CD4-positive, alpha-beta T cell treated with Interleukin-12 subunit alpha and Interleukin-12 subunit beta, for 1 hour (primary cell): Measurements from ENCODE around the gene GAS5.
"Not testable (repeated sequence)": the region's sequence is repeated elsewhere in the genome, so short reads cannot be mapped to it uniquely, and the experiment has no call there.

Source experiments
- DNase-seq: peaks from one replicate; pipeline ENCODE4 v3.0.0-alpha.2; 2020

The GAS5 gene

DNA sequence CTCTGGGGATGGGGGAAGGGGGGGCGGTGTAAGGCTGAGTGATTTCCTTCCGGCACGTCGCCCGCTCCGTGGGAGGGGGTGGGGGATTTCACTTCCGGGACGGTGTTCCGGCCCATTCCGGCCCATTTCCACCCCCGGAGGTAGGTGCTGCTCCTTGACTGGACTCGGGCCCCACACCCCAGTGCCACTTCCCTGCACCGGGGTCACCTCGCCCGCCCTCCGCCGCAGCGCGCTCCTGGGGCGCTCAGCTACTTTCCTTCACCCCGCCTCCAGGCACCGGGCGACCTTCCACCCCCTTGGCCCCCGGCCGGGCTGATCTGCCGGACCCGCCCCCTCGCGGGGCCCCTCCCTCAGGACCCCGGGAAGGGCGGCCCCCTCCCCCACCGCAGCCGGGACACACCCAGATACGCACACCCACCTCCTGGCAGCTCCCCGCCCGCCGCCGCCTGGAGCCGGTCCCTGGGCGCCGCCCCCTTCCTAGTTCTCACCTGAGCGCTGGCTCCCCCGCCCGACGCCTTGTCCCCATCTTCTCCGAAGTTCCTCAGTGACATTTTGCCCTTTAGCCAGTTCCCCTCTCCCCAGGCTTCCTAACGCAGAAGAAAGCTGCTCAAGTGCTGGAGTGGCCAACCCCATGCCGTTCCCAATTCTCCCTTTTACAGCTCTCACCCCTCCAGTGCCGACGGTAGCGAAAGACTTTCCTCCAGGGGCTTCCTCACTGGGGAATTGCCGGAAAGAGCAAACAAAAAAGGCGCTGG lies 654 bp upstream of the GAS5 start, which contains the start of gene ZBTB37:
ZBTB37 (plus strand) TSS at position 115 of the 755 bp plus-strand sequence. CDS start 1,846 bp downstream, outside the sequence.
- peak; percentile 94 for DNase-seq

DNA sequence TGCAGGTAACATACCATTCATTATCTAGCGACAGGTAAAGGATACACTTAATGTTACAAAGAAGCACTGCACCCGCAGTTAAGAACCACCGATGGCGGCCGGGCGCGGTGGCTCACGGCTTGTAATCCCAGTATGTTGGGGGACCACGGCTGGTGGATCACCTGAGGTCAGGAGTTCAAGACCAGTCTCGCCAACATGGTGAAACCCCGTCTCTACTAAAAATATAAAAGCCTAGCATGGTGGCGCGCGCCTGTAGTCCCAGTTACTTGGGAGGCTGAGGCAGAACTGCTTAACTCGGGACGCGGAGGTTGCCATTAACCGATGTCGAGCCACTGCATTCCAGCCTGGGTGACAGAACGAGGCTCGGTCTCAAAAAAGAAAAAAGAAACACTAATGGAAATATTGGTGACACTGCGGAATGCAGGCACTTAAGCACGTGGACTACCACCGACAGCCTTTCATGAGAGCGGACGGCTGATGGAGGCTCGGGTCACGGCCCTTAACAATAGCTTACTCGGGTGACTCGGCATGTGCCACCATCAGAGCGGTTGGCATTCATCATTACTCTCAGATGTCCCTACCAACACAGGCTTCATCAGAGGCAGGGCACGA lies 542 bp downstream of the GAS5 start:
- DNase-seq = no peak

DNA sequence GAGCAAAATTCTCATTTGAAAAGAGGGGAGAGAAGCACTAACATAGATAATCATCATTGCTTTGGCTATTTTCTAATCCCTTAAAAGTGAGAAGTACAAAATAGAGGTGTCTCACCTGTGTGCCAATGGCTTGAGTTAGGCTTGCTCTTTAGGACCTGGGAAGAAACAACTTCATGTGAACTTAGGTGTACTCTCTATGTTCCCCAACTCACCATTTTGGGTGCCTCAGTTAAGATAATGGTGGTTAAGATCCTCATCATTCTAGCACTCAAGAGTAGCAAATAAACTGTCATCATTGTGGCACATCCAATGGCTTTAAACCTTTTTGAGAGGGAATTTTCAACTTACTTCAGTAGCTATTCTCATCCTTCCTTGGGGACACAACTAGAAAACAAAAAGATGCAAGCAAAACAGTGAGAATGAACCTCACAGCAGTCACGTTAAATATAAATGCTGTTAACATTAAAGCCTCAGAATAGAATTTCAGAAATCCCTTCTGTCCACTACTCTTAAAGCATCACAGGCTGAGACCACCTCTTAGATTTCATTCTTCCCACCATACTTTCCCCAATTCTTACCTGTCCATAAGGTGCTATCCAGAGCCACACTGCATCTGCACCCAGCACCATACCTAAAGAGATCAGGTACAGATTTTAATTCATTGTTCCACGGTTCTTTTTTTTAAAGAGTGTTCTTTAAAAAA lies 1.2 kb downstream of the GAS5 start:
- no peak for DNase-seq

DNA sequence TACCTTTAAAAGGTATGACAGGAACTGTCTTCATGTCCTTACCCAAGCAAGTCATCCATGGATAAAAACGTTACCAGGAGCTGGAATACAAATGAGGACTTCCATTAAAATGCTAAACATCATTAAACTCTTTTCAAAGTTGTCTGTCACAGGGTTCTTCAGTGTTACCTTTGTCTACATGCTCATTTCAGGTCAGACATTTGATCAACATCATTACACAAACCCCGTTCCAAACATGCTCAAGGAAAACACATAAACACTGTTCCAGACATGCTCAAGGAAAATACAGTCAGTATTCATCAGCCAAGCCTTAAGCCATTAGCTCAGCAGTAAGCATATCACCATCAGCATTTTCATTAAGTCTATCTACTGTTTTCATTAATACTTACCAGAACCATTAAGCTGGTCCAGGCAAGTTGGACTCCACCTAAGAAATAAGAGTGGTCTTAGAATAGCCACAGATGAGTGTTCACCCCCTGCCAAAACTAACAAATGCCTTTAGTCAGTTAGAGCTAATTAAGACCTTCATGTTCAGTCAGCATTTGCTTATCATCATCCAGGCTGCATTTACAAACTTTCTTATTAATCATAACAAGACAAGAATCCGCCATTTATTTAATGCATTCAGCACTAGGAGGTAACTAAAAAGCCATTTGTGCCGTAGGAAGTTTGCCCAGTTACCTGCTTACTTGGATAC lies 2.2 kb downstream of the GAS5 start:
- DNase-seq = no peak

DNA sequence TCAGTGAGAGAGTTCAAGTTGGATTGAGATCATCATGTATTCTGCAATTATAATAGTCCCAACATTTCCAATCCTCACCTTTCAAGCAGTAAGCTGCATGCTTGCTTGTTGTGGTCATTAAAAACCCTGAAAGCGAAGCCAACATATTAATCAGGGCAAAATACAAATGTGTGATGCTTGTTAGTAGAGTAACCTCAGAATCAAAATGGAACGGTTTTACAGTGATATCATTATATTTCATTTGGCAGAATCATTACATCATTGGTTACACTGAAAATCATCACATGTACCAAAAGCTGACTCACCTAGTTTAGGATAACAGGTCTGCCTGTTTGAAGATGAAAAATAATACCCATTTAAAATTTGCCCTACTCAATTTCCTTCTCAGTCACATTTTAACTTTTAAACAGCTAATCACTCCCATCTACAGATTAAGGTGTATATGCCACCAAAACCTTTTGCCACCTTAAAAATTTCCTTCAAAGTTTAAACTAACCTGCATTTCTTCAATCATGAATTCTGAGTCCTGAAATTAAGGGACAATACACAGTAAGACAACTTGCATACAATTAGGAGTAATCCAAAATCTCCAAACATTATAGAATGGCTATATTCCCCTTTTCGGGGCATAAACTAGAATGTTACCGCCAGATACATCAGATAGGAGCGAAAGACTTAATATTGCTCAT lies 3.5 kb downstream of the GAS5 start:
- no peak for DNase-seq

DNA sequence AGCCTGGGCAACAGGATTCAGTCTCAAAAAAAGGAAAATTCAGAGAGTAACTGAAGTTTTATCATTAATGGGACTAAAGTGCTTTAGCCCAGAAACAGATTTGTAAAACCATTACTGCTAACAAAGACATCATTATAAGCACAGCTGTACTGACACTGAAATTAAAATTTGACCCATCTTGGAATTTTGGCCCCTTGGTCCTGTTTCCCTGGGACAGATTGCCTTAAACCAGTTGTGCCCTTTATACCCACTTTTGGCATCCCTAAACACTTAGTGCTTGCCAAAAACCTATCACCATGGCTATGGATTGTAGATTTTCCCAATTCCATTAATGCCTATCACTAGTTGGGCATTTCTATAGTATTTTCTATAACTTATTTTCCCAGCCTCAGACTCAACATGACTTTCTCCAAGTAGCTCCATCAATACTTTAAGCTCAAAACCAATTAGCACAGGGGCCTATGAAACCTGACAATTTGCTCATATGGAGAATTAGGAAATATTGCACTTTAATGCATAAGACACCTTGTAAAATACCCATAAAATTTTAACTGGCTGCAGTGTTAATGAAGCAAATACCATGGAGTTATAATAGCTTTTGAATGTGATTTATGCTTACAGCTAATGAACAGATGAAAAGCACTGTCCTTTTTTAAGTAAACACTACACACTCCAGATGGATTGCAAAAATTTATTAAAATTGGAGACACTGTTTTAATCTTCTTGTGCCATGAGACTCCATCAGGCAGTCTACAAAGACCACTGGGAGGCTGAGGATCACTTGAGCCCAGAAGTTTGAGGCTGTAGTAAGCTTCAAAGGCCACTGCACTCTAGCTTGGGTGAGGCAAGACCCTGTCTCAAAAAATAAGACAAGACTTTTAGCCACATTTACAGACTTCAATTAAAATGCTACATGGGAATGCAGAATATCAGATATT lies 4.3 kb downstream of the GAS5 start:
- no peak for DNase-seq

DNA sequence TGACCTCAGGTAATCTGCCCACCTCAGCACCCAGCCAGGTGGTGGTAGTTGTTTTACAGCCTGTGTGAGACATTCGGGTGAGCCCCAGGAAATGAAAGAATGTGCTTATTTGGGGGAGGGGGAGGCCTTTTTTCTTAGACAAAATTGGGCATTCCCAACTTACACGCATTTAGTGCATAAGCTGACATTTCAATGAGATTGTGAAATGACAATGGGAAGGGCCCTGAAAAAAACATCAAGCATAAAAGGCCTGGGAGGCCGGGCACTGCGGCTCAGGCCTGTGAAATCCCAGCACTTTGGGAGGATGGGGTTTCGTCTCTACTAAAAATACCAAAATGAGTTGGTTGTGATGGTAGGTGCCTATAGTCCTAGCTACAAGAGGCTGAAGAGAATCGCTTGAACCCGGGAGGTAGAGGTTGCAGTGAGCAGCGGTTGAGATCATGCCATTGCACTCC lies 5.0 kb downstream of the GAS5 start:
- DNase-seq = no peak

DNA sequence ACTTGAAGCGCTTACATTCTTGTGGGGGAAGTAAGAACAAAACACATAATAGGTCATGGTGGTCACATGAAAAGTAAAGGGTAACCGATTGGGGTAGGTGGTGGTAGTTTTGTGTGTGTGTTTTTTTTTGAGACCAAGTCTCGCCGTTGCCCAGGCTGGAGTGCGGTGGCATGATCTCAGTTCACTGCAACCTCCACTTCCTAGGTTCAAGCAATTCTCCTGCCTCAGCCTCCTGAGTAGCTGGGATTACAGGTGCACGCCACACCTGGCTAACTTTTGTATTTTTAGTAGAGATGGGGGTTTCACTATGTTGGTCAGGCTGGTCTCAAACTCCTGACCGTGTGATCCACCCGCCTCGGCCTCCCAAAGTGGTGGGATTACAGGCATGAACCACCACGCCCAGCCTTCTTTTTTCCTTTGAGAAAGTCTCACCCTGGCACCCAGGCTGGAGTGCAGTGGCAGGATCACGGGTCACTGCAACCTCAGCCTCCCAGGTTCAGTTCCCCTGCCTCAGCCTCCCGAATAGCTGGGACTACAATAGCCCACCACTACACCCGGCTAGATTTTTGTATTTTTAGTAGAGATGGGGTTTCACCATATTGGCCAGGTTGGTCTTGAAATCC lies 5.5 kb downstream of the GAS5 start:
- DNase-seq = not testable (repeated sequence)

DNA sequence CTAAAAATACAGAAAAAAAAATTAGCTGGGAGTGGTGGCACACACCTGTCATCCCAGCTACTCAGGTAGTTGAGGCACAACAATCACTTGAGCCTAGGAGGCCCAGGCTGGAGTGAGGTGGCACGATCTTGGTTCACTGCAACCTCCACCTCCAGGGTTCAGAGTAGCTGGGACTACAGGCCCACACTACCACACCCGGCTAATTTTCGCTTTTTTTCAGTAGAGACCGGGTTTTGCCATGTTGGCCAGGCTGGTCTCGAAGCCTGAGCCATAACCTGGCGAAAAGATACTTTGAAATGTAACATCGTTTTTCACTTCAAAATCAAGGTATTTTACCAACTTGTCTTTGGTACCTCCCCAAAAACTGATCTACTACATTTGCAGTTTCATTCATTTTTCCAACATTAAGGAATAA lies 6.1 kb downstream of the GAS5 start:
- no peak for DNase-seq

DNA sequence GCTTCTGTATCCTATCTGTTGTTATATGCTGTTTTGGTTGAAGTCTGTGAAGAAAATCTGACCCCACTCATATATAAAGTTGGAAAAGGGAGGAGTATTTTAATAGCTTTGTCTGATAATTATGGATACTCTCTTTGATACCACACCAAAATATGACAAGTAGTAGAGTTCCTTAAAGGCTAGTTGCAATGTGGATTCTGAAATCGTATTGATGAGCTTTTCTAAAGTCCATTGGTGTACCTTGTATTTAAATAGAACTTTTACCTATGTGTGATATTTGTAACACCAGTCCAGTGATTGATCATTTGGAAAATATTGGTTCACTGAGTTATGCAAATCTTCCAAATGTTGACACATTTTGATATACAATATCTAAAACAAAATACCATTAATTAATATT lies 7.7 kb downstream of the GAS5 start:
- no peak for DNase-seq

DNA sequence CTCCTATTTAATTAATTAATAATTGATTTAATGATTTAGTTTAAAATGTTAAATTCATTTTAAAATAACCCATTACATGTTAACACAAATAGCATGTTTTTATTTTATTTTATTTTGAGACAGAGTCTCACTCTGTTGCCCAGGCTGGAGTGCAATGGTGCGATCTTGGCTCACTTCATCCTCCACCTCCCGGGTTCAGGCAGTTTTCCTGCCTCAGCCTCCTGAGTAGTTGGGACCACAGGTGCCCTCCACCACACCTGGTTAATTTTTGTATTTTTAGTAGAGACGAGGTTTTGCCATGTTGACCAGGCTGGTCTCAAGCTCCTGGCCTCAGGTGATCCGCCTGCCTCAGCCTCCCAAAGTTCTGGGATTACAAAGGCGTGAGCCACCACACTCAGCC lies 8.2 kb downstream of the GAS5 start:
- not testable (repeated sequence) for DNase-seq

DNA sequence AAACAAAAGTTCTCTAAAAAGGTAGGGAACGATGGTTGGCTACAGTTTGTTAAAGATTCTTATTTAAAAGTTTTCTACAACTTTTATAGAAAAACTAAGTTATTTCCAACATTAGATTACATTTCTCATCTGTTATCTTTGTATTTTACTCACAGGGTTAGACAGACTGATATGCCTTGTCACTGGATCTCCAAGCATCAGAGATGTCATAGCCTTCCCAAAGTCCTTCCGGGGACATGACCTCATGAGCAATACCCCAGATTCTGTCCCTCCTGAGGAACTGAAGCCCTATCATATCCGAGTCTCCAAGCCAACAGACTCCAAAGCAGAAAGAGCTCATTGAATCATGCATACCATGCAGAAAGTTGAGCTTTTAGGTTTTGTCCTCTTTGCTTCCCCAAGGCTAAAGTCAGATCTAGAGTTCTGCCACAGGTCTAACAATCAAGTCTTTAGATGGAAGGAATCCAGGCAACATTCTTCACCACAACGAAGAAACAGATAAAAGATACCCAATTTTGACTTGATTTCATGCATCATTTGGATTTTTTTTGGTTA lies 10.3 kb downstream of the GAS5 start:
- no peak for DNase-seq

DNA sequence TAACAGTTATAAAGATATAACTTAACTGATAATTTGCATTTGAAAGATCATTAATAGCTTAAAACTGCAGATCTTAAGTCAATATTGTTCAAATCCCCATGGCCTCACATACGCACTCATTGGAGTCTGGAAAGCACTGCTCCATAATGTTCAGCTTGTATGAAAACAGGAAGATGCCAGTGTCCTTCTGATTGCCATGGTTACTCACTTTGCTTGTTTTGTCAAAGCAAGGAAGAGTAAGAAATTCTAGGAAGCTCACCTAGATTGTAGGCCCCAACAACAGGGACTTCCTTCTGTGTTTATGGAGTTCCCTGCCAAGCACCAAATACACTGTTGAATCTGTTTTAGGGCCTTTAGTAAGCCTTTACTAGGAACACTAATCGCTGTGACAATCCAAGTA lies 10.9 kb downstream of the GAS5 start:
- DNase-seq = no peak

DNA sequence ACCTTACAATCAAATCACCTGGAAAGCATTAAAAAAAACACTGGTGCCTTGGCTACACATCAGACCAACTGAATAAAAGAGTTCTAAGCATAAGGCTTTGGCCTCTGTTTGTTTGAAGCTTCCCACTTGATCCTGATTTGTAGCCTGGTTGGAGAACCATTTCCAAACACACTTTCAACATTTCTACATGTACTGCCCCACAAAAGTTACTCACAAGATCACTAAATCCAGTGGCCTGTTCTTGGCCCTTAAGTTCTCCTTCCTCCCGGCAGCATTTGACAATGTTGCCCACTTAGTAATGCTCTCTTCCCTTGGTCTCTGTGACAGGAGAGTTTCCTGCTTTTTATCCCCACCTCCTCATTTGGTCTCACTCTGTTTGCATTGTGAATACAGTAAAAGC lies 11.8 kb downstream of the GAS5 start:
- DNase-seq = no peak

DNA sequence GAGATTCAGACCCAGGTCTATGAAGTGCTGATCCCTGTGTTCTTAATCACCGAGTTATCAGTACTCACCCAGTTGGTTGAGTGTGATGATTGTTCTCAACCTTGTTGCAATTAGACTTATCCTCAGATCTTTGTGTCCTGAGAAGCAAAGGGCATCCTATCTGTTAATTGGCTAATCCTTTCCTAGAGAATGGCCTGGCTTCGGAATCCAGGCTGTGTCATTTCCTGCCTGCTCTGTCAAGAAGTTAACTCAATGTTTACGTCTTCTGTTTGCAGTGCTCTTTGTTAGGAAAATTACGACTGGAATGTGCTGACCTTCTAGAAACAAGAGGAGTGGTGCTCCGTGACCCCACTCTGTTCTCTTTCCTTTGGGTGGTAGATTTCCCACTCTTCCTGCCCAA lies 14.7 kb downstream of the GAS5 start:
- DNase-seq = no peak

DNA sequence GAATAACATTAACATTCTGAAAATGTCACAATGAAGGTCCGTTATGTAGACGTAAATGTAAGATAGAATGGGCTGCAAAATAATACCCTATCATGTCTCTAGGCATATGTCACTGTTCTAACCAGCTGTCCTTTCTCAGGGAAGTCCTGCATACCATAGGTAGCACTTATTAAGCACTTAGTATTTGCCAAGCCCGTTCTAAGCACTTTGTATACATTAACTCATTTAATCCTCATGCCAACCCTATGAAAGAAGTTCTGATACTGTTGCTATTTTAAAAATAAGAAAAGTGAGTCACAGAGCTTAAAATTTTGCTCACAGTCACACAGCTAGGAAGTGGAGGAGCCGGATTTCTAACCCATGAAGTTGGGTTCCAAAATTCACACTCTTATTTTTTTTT lies 15.7 kb downstream of the GAS5 start:
- DNase-seq = no peak

DNA sequence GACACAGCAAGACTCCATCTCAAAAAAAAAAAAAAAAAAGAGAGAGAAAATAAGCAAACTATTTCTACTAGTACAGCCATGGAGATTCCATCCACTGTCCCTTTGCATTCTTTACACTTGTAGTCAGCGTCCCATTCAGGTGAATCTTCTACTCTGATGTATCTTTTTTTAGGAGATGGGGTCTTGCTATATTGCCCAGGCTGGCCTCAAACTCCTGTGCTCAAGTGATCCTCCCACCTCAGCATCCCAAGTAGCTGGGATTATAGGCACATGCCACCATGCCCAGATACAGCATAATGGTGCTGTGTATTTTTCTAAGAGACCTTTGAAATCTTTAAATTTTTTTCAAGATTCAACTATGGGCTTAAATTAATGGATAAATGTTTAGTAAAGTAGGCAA lies 35.0 kb downstream of the GAS5 start:
- no peak for DNase-seq

DNA sequence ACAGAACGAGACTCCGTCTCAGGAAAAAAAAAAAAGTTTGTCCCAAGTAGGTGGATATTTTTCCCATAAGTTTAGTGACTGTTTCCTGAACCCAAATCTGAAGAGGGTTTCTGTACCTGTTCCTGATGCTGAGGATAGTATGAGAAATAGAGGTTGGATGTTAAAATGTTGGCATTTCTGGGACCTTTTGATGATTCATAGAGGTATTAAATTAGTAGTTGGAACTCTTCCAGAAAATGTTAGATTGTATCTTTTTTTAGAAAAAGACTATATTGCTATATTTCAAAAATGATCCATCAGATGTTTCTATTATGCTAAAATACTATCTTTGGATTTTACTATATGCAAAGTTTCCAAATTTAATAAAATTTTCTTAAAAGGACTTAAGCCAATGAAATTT lies 40.2 kb downstream of the GAS5 start:
- no peak for DNase-seq

DNA sequence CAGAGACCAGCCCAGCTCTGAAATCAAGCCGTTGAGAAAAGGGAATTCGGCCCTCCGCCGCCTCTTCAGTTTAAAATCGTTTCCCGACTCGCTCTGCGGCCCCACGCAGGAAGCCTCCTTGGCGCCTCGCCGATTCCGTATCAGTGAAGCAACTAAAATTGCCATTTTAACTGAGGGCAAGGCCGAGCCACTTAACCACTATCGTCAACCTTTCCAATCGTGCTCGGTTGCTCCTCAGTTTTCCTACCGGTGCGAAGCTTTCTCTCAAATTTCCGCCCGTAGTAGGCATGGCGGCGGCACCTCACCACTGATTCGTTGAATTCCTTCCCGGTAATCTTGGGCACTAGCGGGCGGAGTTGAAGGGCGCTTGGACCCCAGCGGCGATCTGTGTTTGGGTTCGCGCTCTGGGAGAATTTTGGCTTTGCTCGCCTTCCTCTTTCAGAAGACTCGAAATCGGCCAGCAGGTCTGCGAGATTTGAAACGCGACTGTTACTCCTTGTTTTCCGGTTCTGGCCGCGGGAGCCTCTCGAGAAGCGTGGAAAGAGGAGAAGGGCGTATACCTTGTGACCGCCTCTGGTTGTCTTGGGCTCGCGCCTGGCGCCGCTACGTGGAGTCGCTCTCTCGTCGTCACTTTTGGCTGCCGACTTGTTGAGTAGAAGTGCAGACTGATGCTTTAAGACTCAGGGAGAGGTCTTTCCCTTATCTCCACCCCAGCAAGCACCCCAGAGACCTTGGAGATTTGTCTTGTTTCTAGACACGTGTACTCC lies 43.3 kb downstream of the GAS5 start, which contains the start of the genes CENPL and DARS2:
CENPL (minus strand) TSS at position 569 of the 767 bp plus-strand sequence. CDS start 13,584 bp downstream, outside the sequence.
DARS2 (plus strand) TSS at position 359 of the 767 bp plus-strand sequence. CDS start 557 bp downstream, outside the sequence.
- peak; percentile 93 for DNase-seq
